Endothelial cell of umbilical vein (primary cell): ENCODE results near the gene INPP1.

ENCODE experiments used
- CTCF ChIP-seq, 2 donors: IDR thresholded peaks; 1 replicate in 1 of 2; 2 replicates in 1 of 2; pipeline ENCODE4 v1.5.1; 2011; ENCODE audit warnings: low read length in 2 of 2, mild to moderate bottlenecking in 2 of 2, moderate library complexity in 2 of 2, control low read depth in 1 of 2, inconsistent platforms in 1 of 2, low read depth in 1 of 2; ENCODE audit not compliant: insufficient read depth in 1 of 2; ENCODE audit errors: extremely low read depth in 1 of 2
- EZH2 ChIP-seq: IDR thresholded peaks from 2 replicates; pipeline ENCODE4 v1.6.1; 2012; ENCODE audit warnings: borderline replicate concordance, low read depth, mild to moderate bottlenecking, moderate library complexity, low read length, inconsistent platforms; ENCODE audit not compliant: severe bottlenecking
- FOS ChIP-seq: IDR thresholded peaks from 2 replicates; pipeline ENCODE4 v1.6.1; 2011; ENCODE audit warnings: mild to moderate bottlenecking, low read length, moderate library complexity, borderline replicate concordance; ENCODE audit not compliant: insufficient read depth
- GATA2 ChIP-seq: IDR thresholded peaks from 2 replicates; pipeline ENCODE4 v1.7.0; 2011; ENCODE audit warnings: low read depth, mild to moderate bottlenecking, moderate library complexity, mixed read lengths, low read length; ENCODE audit not compliant: insufficient read length, insufficient read depth
- JUN ChIP-seq: IDR thresholded peaks from 2 replicates; pipeline ENCODE4 v1.6.1; 2011; ENCODE audit warnings: borderline replicate concordance, low read depth; ENCODE audit not compliant: insufficient read length, insufficient read depth
- MAX ChIP-seq: IDR thresholded peaks from 2 replicates; pipeline ENCODE4 v1.6.1; 2011; ENCODE audit not compliant: insufficient read depth, insufficient read length
- MYC ChIP-seq: IDR thresholded peaks from one replicate; pipeline ENCODE4 v1.6.1; 2011; ENCODE audit warnings: mild to moderate bottlenecking, low read depth, low read length
- POLR2A ChIP-seq: IDR thresholded peaks from 2 replicates; pipeline ENCODE4 v1.6.1; 2012; ENCODE audit warnings: low read depth, mild to moderate bottlenecking, control low read depth, low read length
- POLR2AphosphoS5 ChIP-seq: IDR thresholded peaks from 2 replicates; pipeline ENCODE4 v1.6.1; 2012; ENCODE audit warnings: low read depth, mild to moderate bottlenecking, control low read depth, low read length, moderate library complexity; ENCODE audit not compliant: insufficient read depth

- TF ChIP-seq EZH2: no peak
- TF ChIP-seq JUN: no peak
- no peak for TF ChIP-seq CTCF (IDR thresholded peaks at IDR 0.05; ENCODE audit: extremely low read depth in 1 of 2, insufficient read depth in 1 of 2, low read depth in 1 of 2, low read length in 2 of 2)
- TF ChIP-seq POLR2A: no peak
- TF ChIP-seq POLR2AphosphoS5: no peak
- no peak for TF ChIP-seq MYC
- no peak for TF ChIP-seq FOS
- TF ChIP-seq MAX: no peak
- no peak for TF ChIP-seq GATA2
These were observed 41.3 kb upstream of the INPP1 start for GRCh38 chr2:190302052-190302451.
